ENCODE measurements around the gene P2RX7. TPM values are rescaled to one million over a fixed set of nuclear protein-coding genes. Genes with fewer than 3 reads are reported as not detected.
A peak's percentile ranks its signal among the peaks of the same experiment; 100 is the strongest.

The P2RX7 gene
- total and polyA plus RNA-seq, 9 of the 15 experiments (the other 6 are each of a cell fraction or from before 2014, with no cell fraction given): 0.04 to 0.65 (median 0.30) TPM

DNA sequence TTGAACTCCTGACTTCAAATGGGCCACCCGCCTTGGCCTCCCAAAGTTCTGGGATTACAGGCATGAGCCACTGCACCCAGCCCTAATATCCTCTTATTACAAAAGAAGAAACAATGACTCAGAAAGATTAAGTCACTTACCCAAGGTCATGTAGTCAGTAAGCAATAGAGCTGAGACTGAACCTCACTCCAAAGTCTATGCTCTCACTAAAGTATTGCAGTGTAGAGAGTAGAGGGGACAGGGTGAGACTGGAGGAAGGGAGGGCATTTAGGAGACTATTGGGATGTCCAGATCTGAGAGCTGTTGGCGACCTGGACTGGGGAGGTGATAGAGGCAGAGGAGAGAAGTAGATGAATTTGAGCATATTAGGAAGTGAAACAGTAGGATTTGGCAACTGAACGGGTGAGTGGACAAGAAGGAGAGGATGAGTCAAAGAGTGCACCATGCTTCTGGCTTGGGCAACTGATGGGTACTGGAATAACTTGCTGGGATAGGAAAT is 11.8 kb downstream of the P2RX7 start:
- Histone ChIP-seq H3K9me3 (replicated peaks; ENCODE audit: control insufficient read depth, insufficient read depth, low read depth, low read length) (no peaks in the 10 kb centered on the region), H3K9ac (ENCODE audit: insufficient read depth in 1 of 2, low read depth in 2 of 2, low read length in 2 of 2) (no peak overlapping the region), H3K9me1 (ENCODE audit: control insufficient read depth, insufficient read depth, low read length) (no peaks in the 10 kb centered on the region), H3K27me3 (ENCODE audit: control insufficient read depth in 2 of 2, insufficient read depth in 2 of 2, low read length in 2 of 2) (no peaks in the 10 kb centered on the region), H3K4me3 (no peak overlapping the region), H3K36me3 (ENCODE audit: control insufficient read depth, insufficient read depth, low read length) (no peaks in the 10 kb centered on the region), H4K20me1 (replicated peaks; ENCODE audit: control insufficient read depth, insufficient read depth, low read length) (no peaks in the 10 kb centered on the region), H3K4me1 (replicated peaks in 1 of 2; ENCODE audit: control insufficient read depth in 2 of 2, insufficient read depth in 2 of 2, low read length in 2 of 2) (peaks cover 5 to 17% of the 10 kb centered on the region in 2 experiments; a peak in 3 of 5 replicates), H3K4me2 (ENCODE audit: insufficient read depth, low read length) (peak overlapping the region; percentile 50; the same call in 1 of the 2 replicates), H2AFZ (ENCODE audit: low read depth, low read length) (peak overlapping the region; percentile 49; the same call in 1 of the 2 replicates), H3K79me2 (ENCODE audit: control insufficient read depth, insufficient read depth, low read length) (no peaks in the 10 kb centered on the region), H3K27ac (ENCODE audit: extremely low read depth, low read depth, low read length) (peak overlapping the region; percentile 40; the same call in 1 of the 3 replicates)
- ChIA-PET CTCF (ENCODE audit: low intra/inter-chr PET ratio) (no interaction called here), POLR2A (interaction anchor here (2.7 kb wide), 1 partner anchor 10 kb away, joined by 14 read pairs; no protein-coding TSS in a partner anchor)
- BruUV-seq (replicated peaks): no TSS peak
- peak; percentile 49 for ATAC-seq
- 31% methylated on average over 3 of the region's 3 CpGs for WGBS (ENCODE audit: insufficient coverage, low coverage, missing lambda C conversion rate)
- in situ Hi-C loops (cut with MboI) (no loop called here), intact Hi-C loops (cut with micrococcal nuclease) (no loop called here)
- FAIRE-seq: no peak
- no peak for DNase-seq (ENCODE audit: extremely low read depth in 1 of 4, low spot score in 3 of 4)
- TF ChIP-seq SMAD4 (CRISPR knock-in tag; conservative IDR thresholded peaks at IDR 0.05) (peak; percentile 46; the same call in 1 of the 2 replicates), ZNF395 (CRISPR knock-in tag; IDR thresholded peaks at IDR 0.05) (peak; percentile 39), THRAP3 (IDR thresholded peaks at IDR 0.05; ENCODE audit: borderline replicate concordance) (no peak), ZNF253 (CRISPR knock-in tag; conservative IDR thresholded peaks at IDR 0.05) (no peak), ZKSCAN8 (CRISPR knock-in tag; IDR thresholded peaks at IDR 0.05) (0 out of 2 replicates have a peak, but pooled peaks have one; percentile 27), JUND (IDR thresholded peaks at IDR 0.05; ENCODE audit: borderline replicate concordance, low read depth, low read length) (no peak), JUND (tag; IDR thresholded peaks at IDR 0.05; ENCODE audit: borderline replicate concordance, low read depth, low read length) (peak; percentile 27; the same call in 2 of the 3 replicates), CHAMP1 (IDR thresholded peaks at IDR 0.05) (no peak), DDX20 (tag; IDR thresholded peaks at IDR 0.05; ENCODE audit: low read depth) (peak; percentile 56; the same call in 1 of the 2 replicates), RBM14 (IDR thresholded peaks at IDR 0.05; ENCODE audit: borderline replicate concordance, insufficient read depth, low read depth, low read length) (no peak), GABPA (tag; conservative IDR thresholded peaks at IDR 0.05; ENCODE audit: low read depth) (0 out of 2 replicates have a peak, but pooled peaks have one; percentile 8), ZNF347 (CRISPR knock-in tag; IDR thresholded peaks at IDR 0.05; ENCODE audit: low read depth) (no peak)
- TF ChIP-seq, protein P1, sequence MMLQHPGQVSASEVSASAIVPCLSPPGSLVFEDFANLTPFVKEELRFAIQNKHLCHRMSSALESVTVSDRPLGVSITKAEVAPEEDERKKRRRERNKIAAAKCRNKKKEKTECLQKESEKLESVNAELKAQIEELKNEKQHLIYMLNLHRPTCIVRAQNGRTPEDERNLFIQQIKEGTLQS (IDR thresholded peaks at IDR 0.05): peak; percentile 24; the same call in 1 of the 2 replicates
- TF ChIP-seq, protein P1 (CRISPR knock-in tag; conservative IDR thresholded peaks at IDR 0.05): no peak
- TF ChIP-seq, protein P2, sequence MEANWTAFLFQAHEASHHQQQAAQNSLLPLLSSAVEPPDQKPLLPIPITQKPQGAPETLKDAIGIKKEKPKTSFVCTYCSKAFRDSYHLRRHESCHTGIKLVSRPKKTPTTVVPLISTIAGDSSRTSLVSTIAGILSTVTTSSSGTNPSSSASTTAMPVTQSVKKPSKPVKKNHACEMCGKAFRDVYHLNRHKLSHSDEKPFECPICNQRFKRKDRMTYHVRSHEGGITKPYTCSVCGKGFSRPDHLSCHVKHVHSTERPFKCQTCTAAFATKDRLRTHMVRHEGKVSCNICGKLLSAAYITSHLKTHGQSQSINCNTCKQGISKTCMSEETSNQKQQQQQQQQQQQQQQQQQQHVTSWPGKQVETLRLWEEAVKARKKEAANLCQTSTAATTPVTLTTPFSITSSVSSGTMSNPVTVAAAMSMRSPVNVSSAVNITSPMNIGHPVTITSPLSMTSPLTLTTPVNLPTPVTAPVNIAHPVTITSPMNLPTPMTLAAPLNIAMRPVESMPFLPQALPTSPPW (CRISPR knock-in tag; IDR thresholded peaks at IDR 0.05): 0 out of 2 replicates have a peak, but pooled peaks have one; percentile 14
